Activated CD4-positive, alpha-beta T cell treated with anti-CD3 and anti-CD28 coated beads for 36 hours (primary cell): Measurements from ENCODE around the gene SMKR1. TPM values are rescaled to one million over a fixed set of nuclear protein-coding genes. Genes with fewer than 3 reads are reported as not detected.
A peak's percentile ranks its signal among the peaks of the same experiment; 100 is the strongest.
"Not testable (repeated sequence)": the region's sequence is repeated elsewhere in the genome, so short reads cannot be mapped to it uniquely, and the experiment has no call there.

ENCODE experiments used
- ATAC-seq: fragments of 200-7000 bp; cut with Tn5 transposase; one replicate; pipeline ENCODE4 v1.10.0; 2021; ENCODE audit warnings: mild to moderate bottlenecking, moderate library complexity
- CTCF ChIA-PET: fragments of 350-600 bp; sonication (Branson Sonifier 250); formaldehyde crosslinking; loops from one replicate; lab custom pipeline; 2021; ENCODE audit warnings: antibody characterized with exemption; lab: Charles Lee
- POLR2A ChIA-PET: fragments of 350-600 bp; sonication (Branson Sonifier 250); formaldehyde crosslinking; loops from one replicate; lab custom pipeline; 2021; ENCODE audit warnings: antibody characterized with exemption, inconsistent platforms; lab: Charles Lee
- DNase-seq: peaks from one replicate; pipeline ENCODE4 v3.0.0-alpha.2; 2020
- H3K27ac Mint-ChIP-seq: one replicate; pipeline ENCODE4 v1.8.0; 2021; ENCODE audit warnings: mixed read lengths
- H3K27me3 Mint-ChIP-seq: one replicate; pipeline ENCODE4 v1.8.0; 2021; ENCODE audit warnings: mixed read lengths
- H3K36me3 Mint-ChIP-seq: one replicate; pipeline ENCODE4 v1.8.0; 2021; ENCODE audit warnings: low read depth, mixed read lengths
- H3K4me1 Mint-ChIP-seq: one replicate; pipeline ENCODE4 v1.8.0; 2021; ENCODE audit warnings: mixed read lengths
- H3K4me3 Mint-ChIP-seq: one replicate; pipeline ENCODE4 v1.8.0; 2021; ENCODE audit warnings: mild to moderate bottlenecking, moderate library complexity, mixed read lengths
- H3K9me3 Mint-ChIP-seq: one replicate; pipeline ENCODE4 v1.8.0; 2021; ENCODE audit warnings: low read depth, mixed read lengths
- intact Hi-C, 2 experiments: fragments of 100-400 bp; cut with DNase I in 1 of 2; cut with micrococcal nuclease in 1 of 2; formaldehyde crosslinking; loops; one replicate each; pipeline versions ENCODE4 v1.14.2 to v1.15.1; 2022 to 2024; cut with DNase I, micrococcal nuclease
- total RNA-seq, 2 experiments: library from RNA; stranded (reverse); gene quantifications; one replicate each; pipeline ENCODE4 v1.2.3, GENCODE V29; 2021

The SMKR1 gene
- total RNA-seq, 2 experiments from 2014 or later: 2.3 to 2.7 TPM

DNA sequence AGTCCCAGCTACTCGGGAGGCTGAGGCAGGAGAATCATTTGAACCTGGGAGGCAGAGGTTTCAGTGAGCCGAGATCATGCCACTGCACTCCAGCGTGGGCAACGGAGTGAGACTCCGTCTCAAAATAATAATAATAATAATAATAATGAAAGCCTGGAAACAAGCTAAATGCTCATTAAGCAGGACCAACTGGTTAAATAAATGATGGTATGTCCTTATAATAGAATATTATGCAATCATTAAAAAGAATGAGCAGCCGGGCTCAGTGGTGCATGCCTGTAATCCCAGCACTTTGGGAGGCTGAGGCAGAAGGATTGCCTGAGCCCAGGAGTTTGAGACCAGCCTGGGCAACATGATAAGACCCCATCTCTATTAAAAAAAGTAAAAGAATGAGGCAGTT, 21.0 kb upstream of the SMKR1 start:
- intact Hi-C loops, POLR2A ChIA-PET, H3K27me3 Mint-ChIP-seq, ATAC-seq, H3K27ac Mint-ChIP-seq, DNase-seq, H3K9me3 Mint-ChIP-seq, H3K4me3 Mint-ChIP-seq, H3K4me1 Mint-ChIP-seq: not testable (repeated sequence)
- CTCF ChIA-PET: interaction anchor here (0.7 kb wide), 1 partner anchor 106 kb away, joined by 3 read pairs; no protein-coding TSS in a partner anchor
- H3K36me3 Mint-ChIP-seq: peaks cover 45% of the 10 kb centered on the region

GRCh38 chr7:129482781-129483180, 19.6 kb upstream of the SMKR1 start:
- no peaks in the 10 kb centered on the region for H3K27me3 Mint-ChIP-seq
- no peak overlapping the region for H3K27ac Mint-ChIP-seq
- intact Hi-C loops: no loop called here
- DNase-seq (no peak), ATAC-seq (no peak)
- no peaks in the 10 kb centered on the region for H3K9me3 Mint-ChIP-seq
- POLR2A ChIA-PET: interaction anchor here (1.0 kb wide), 1 partner anchor 56 kb away, joined by 3 read pairs; no protein-coding TSS in a partner anchor
- CTCF ChIA-PET: interaction anchor here (0.6 to 1.1 kb wide), 2 partner anchors 10 to 154 kb away, joined by 3 to 4 read pairs; no protein-coding TSS in a partner anchor
- peaks cover 45% of the 10 kb centered on the region for H3K36me3 Mint-ChIP-seq
- H3K4me1 Mint-ChIP-seq: no peaks in the 10 kb centered on the region
- no peak overlapping the region for H3K4me3 Mint-ChIP-seq

DNA sequence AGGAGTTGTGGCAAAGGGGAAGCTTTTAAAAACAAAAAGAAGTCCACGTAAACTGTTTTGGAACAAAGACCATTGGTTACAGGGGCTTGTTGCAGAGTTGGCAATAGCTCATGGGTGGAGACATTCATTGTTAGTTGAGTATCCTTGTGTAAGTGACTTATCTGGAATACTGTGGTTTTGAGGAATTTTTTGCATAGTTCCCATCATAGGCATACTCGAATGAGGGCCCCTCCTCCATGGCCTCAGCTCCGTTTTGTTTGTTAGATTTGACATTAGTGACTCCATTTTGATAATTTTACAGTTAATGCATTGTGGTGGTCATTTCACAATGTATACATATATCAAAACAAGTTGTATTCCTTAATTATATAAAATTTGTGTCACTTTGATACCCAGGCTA, 12.8 kb upstream of the SMKR1 start:
- H3K27me3 Mint-ChIP-seq: no peaks in the 10 kb centered on the region
- H3K4me3 Mint-ChIP-seq: no peak overlapping the region
- POLR2A ChIA-PET: no interaction called here
- no peaks in the 10 kb centered on the region for H3K9me3 Mint-ChIP-seq
- no peak overlapping the region for H3K27ac Mint-ChIP-seq
- ATAC-seq (no peak), DNase-seq (no peak)
- intact Hi-C loops: no loop called here
- CTCF ChIA-PET: interaction anchor here (0.6 to 1.0 kb wide), 2 partner anchors 18 to 27 kb away, joined by 3 to 4 read pairs; no protein-coding TSS in a partner anchor
- H3K4me1 Mint-ChIP-seq: peaks cover 13% of the 10 kb centered on the region
- peaks cover 28% of the 10 kb centered on the region for H3K36me3 Mint-ChIP-seq

DNA sequence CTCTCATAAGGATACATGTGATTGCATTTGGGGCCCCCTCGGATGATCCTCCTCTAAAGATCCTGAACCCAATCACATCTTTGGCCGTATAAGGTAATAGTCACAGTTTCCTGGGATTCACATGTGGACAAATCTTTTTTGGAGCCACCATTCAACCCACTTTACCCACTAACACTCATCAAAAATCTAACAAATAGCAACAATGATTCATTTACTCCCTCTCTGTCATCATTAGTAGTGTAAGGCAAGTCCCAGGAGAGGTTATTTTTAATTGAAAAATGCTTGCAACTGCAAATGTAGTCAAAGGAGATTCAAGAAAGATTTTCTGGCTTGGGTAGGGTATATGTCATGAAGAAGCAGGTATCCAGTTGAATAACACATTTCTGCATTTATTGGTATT, 9.9 kb upstream of the SMKR1 start:
- peaks cover 10% of the 10 kb centered on the region for H3K36me3 Mint-ChIP-seq
- no peaks in the 10 kb centered on the region for H3K9me3 Mint-ChIP-seq
- ChIA-PET POLR2A (no interaction called here), CTCF (no interaction called here)
- no peak overlapping the region for H3K4me3 Mint-ChIP-seq
- H3K27me3 Mint-ChIP-seq: no peaks in the 10 kb centered on the region
- peaks cover 16% of the 10 kb centered on the region for H3K4me1 Mint-ChIP-seq
- DNase-seq (no peak), ATAC-seq (no peak)
- peak overlapping the region; percentile 17 for H3K27ac Mint-ChIP-seq
- intact Hi-C loops: no loop called here

GRCh38 chr7:129493555-129493954, 8.8 kb upstream of the SMKR1 start:
- ChIA-PET POLR2A (no interaction called here), CTCF (interaction anchor here (1.0 to 1.9 kb wide), 3 partner anchors 8 to 126 kb away, joined by 4 to 8 read pairs (median 5); no protein-coding TSS in a partner anchor)
- no peak overlapping the region for H3K4me3 Mint-ChIP-seq
- no peaks in the 10 kb centered on the region for H3K27me3 Mint-ChIP-seq
- intact Hi-C loops: no loop called here
- no peak overlapping the region for H3K27ac Mint-ChIP-seq
- ATAC-seq (peak; percentile 40), DNase-seq (no peak)
- peaks cover 16% of the 10 kb centered on the region for H3K4me1 Mint-ChIP-seq
- H3K36me3 Mint-ChIP-seq: peaks cover 7% of the 10 kb centered on the region
- no peaks in the 10 kb centered on the region for H3K9me3 Mint-ChIP-seq

DNA sequence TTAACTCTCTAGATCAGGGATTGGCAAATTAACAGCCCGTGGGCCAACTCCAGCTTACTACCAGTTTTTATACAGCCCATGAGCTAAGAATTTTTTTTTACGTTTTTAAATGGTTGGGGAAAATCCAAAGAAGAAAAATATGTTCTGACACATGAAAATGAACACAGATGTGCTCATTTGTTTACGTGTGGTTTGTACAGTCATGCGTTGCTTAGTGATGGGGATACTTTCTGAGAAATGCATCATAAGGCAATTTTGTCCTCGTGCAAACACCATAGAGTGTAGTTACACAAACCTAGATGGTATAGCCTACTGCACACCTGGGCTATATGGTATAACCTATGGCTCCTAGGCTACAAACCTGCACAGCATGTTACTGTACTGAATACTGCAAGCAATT, 8.3 kb upstream of the SMKR1 start:
- Mint-ChIP-seq H3K27me3 (no peaks in the 10 kb centered on the region), H3K4me3 (no peak overlapping the region), H3K9me3 (no peaks in the 10 kb centered on the region), H3K27ac (no peak overlapping the region), H3K36me3 (peaks cover 3% of the 10 kb centered on the region), H3K4me1 (peaks cover 16% of the 10 kb centered on the region)
- intact Hi-C loops: no loop called here
- DNase-seq (peak; percentile 21), ATAC-seq (peak; percentile 74)
- ChIA-PET CTCF (interaction anchor here (1.0 to 1.9 kb wide), 3 partner anchors 9 to 126 kb away, joined by 4 to 8 read pairs (median 5); no protein-coding TSS in a partner anchor), POLR2A (no interaction called here)

DNA sequence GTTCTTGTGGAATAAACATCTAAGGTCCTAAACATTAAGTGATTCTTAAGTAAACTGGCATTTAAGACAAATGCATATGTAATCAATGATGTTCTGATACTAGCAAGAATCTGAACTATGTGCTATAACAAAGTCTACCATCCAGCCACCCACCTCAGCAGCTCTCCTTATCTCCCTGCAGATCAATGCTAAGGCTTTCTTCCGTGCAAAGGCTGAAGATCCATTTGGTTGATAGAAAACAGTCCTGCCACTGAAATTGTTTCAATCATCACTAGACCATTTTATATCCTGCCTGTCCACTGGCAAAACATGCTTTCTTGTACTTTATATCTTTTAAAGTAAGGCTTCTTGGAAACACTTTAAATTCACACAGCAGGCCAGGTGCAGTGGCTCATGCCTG, 6.3 kb upstream of the SMKR1 start:
- no peaks in the 10 kb centered on the region for H3K9me3 Mint-ChIP-seq
- H3K4me3 Mint-ChIP-seq: no peak overlapping the region
- ATAC-seq: no peak
- peaks cover 16% of the 10 kb centered on the region for H3K4me1 Mint-ChIP-seq
- CTCF ChIA-PET: interaction anchor here (0.6 kb wide), 2 partner anchors 148 to 537 kb away, joined by 3 to 4 read pairs; no protein-coding TSS in a partner anchor
- DNase-seq: no peak
- POLR2A ChIA-PET: no interaction called here
- H3K27me3 Mint-ChIP-seq: no peaks in the 10 kb centered on the region
- no peaks in the 10 kb centered on the region for H3K36me3 Mint-ChIP-seq
- no peak overlapping the region for H3K27ac Mint-ChIP-seq
- intact Hi-C loops: no loop called here

DNA sequence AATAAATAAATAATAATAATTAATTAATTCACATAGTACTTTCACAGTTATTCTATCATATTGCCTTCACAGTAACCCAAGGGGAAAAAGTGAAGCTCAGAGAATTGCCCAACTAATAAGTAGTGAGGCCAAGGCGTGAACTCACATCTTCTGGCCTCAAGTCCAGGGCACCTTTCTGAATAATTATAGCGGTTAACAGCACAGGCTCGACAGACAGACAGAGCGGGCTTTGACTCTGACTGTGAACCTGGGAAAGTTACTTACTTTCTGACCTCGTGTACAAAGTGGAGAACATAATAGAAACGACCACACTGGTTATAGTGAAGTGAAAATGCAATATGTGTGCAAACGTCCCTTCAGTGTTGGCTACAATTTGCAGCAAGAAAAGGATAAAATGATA, 5.7 kb upstream of the SMKR1 start:
- ATAC-seq (no peak), DNase-seq (no peak)
- CTCF ChIA-PET: interaction anchor here (0.6 kb wide), 1 partner anchor 147 kb away, joined by 3 read pairs; no protein-coding TSS in a partner anchor
- H3K27ac Mint-ChIP-seq: no peak overlapping the region
- H3K36me3 Mint-ChIP-seq: no peaks in the 10 kb centered on the region
- intact Hi-C loops: no loop called here
- POLR2A ChIA-PET: no interaction called here
- no peak overlapping the region for H3K4me3 Mint-ChIP-seq
- no peaks in the 10 kb centered on the region for H3K9me3 Mint-ChIP-seq
- no peaks in the 10 kb centered on the region for H3K27me3 Mint-ChIP-seq
- H3K4me1 Mint-ChIP-seq: peaks cover 21% of the 10 kb centered on the region

DNA sequence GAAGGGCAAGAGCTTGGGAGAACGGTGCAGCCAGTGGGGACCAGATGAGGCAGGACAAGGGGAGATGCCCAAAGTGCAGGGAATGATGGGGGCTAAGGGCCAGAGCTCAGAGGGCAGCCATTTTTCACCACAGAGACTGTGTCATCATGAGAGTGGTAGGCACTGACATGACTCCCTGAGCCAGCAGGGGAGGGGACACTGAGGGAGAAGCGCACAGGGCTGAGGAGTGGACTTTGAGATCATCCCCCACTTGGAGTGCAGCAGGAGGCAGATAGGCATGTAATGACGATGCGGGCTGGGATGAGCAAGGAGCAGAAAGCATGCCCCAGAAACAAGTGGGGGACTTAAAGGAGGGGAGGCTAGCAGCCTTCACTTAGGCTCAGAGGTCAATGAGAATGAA, 5.2 kb upstream of the SMKR1 start:
- Mint-ChIP-seq H3K4me3 (no peak overlapping the region), H3K27ac (no peak overlapping the region), H3K27me3 (no peaks in the 10 kb centered on the region), H3K36me3 (no peaks in the 10 kb centered on the region), H3K9me3 (no peaks in the 10 kb centered on the region), H3K4me1 (peaks cover 24% of the 10 kb centered on the region)
- ChIA-PET CTCF (no interaction called here), POLR2A (no interaction called here)
- DNase-seq (no peak), ATAC-seq (no peak)
- intact Hi-C loops: no loop called here

DNA sequence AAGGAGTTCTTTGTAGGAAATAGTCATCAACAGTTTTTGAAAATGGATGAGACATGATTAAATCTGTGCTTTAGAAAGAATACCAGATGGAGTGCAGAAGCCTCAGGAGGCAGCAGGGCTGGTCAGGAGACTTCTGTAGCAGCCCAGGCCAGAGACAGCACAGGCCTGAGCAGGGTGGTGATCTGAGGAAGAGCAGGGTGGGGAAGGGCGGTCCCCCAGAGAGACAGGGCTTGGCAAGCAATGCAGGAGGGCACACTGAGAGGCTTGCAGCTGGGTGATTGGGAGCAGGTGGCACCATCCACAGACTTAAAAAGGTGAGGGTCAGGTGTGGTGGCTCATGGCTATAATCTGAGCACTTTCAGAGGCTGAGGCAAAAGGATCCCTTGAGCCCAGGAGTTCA, 4.3 kb upstream of the SMKR1 start:
- no peaks in the 10 kb centered on the region for H3K27me3 Mint-ChIP-seq
- H3K4me1 Mint-ChIP-seq: peaks cover 18% of the 10 kb centered on the region
- DNase-seq (no peak), ATAC-seq (no peak)
- H3K9me3 Mint-ChIP-seq: no peaks in the 10 kb centered on the region
- ChIA-PET CTCF (interaction anchor here (0.6 kb wide), 1 partner anchor 441 kb away, joined by 3 read pairs; no protein-coding TSS in a partner anchor), POLR2A (no interaction called here)
- intact Hi-C loops: no loop called here
- no peaks in the 10 kb centered on the region for H3K36me3 Mint-ChIP-seq
- no peak overlapping the region for H3K4me3 Mint-ChIP-seq
- H3K27ac Mint-ChIP-seq: no peak overlapping the region

- ChIA-PET POLR2A (no interaction called here), CTCF (interaction anchor here (0.6 to 0.9 kb wide), 2 partner anchors 137 to 507 kb away, joined by 3 read pairs; no protein-coding TSS in a partner anchor)
- DNase-seq (no peak), ATAC-seq (no peak)
- H3K9me3 Mint-ChIP-seq: no peaks in the 10 kb centered on the region
- H3K36me3 Mint-ChIP-seq: no peaks in the 10 kb centered on the region
- H3K27me3 Mint-ChIP-seq: no peaks in the 10 kb centered on the region
- intact Hi-C loops: loop anchor here in 1 of 2 experiments (10.0 kb wide), 1 partner anchor 115 kb away; the partner anchor contains the start of gene NRF1
- H3K4me1 Mint-ChIP-seq: peaks cover 12% of the 10 kb centered on the region
- H3K4me3 Mint-ChIP-seq: no peak overlapping the region
- H3K27ac Mint-ChIP-seq: no peak overlapping the region
These were observed 2.3 kb upstream of the SMKR1 start for GRCh38 chr7:129499999-129500398.
